HG02973 (cell line): ENCODE results near the gene KIF6.
A peak's percentile ranks its signal among the peaks of the same experiment; 100 is the strongest.

Experiments used
- ATAC-seq: cut with Tn5 transposase; IDR thresholded peaks from one replicate; pipeline ENCODE4 v1.9.1; 2021; ENCODE audit warnings: moderate library complexity; ENCODE audit not compliant: unreplicated experiment

The KIF6 gene

DNA sequence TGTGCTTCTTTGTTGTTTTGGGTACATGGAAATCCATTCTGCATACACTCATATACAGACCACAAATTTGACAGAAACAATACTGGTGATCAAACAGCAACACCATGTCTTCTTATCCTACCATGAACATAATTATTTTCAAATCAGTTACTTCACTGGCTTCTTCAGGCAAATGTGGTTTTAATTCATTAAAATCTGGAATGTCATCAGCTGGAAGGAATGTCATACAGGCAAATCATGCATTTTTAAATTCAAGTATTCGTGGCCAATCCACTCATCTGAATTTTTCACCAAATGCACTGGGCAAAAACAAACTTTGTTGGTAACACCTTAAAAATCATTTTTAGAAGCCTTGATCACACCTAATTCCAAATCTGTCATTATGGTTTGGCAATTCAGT is 59.3 kb downstream of the KIF6 start:
- no peak for ATAC-seq

DNA sequence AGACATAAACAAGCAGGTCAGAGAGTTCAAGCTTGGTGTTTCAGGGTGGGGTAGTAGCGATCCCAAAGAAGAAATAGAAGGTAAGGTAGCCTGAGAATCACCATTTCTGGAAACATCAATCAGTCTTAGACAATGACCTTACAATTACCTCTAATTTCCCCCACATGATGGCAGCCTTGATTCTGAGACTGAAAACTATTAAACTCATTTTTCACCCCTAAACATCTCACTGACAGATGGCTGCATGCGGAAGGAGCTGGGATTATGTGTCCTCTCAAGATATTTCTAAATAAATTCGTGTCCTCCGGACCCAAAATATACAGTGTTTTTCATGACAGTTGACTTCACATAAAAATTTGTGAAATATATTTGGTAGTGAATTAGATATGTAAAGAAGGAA is 61.0 kb downstream of the KIF6 start:
- no peak for ATAC-seq

DNA sequence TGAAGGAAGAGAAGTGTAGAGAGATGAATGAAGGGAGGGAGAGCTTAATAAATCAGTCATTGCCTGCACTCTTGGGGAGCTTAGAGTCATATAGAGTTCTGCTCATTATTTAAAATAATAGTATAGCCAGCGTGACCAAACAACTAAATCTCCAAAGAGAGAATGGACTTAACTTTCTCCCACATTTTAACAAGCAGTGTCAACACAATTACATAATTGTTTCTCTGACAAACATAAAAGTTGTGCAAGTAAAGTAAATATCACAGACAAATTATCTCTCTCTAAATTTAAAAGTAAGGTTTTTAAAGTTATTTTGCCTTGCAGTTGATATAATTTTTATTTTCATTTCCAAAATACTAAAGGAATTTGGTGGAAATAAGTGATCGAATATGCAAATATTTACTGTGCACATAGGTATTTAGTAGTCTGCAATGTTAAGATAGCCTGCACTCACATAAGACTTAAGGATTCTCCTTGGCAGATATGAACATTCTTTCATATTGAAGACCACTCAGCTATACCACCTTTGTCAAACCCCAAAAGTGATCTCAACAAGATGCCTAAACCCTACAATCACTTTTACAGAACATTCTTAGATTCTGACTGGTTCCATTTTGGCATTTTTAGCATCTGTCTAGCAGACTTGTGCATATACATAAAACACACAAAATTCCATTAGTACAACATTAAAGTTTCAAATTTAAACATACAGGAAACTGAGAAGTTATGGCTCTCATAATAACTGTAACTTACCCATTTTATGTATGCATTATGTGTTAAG is 67.7 kb downstream of the KIF6 start:
- ATAC-seq: no peak

DNA sequence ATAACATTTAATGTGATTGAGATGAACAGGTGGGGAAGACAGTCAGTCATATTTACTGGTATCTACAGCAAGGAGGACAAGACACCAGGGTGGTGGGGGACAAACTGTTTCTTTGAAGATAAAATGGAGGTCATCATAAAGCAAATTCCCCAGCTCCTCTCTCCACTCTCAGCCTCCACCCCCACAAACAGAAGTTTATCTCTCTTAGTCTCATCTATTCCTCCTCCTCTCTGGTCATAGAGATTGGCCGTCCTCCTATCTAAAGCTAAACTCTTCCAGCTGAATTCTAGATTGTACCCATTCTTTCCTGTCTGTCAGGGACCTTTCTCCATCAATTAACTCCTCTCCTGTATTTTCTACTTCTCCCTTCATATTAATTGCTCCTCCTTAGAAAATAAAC is 71.1 kb downstream of the KIF6 start:
- ATAC-seq: no peak

DNA sequence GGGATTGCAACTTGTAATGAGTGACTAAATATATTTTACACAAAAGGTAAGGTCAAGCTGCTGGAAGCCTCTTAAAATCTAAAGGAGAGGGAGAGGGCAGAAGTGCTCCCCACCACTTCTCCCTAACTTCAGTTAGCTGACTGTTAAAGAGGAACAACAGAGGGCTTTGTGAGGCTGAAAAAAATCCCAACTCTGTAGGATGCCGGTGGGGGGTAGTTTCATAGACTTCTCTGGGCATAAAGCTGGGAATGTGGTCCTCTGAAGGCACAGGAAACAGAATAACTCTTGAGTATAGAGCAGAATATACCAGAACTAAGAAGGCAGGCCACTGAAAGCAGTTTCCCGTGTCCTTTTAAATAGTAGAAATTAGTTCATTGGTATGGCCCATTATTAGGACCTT is 71.6 kb downstream of the KIF6 start:
- no peak for ATAC-seq

DNA sequence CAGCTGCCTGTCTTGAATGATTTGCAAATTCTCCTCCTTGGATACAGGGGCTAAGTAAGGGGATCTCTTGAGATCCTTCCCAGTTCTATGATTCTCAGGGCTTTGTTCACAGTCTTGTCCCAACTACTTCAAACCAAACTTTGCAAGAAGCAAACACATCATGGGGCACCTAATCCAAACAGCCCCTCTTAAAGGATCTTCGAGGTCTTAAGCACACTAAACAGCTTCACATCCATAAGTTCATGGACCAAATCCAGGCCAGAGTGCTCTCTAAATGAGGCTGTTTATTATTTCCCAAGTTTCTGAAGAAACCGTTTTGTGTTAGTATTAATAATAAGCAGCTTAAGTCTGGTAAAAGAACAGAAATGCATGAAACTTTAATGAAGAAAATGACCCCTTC is 75.2 kb downstream of the KIF6 start:
- ATAC-seq: no peak

DNA sequence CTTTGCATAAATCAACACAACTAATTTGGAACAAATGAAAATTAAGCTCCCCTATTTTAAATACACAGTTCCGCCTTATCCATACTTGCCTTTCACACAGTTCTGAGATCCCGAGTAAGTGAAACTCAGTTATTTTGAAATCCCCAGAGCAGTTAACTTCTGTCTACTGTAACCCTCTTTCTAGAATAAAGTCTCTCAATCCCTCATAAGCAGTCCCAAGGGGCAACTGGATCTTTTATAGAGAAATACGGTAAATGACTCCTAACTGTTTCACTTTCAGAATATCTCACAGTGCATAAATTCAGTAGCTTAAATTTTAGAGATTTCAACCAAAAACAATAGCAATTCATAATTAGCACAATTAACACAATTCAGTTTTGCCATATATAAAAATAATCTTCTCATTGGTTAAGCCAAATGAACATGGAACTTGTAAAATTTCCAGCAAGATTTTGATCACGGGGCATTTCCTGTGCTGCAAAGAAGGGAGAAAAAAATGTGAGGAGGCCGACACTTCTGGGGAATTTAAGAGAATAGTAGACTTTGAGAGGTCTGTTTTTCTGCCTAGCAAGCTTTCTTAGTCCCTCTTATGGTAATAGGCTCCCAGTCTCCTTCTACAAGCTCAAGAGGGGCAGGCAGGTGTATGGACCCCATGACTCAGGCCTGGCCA is 78.3 kb downstream of the KIF6 start:
- ATAC-seq: no peak

DNA sequence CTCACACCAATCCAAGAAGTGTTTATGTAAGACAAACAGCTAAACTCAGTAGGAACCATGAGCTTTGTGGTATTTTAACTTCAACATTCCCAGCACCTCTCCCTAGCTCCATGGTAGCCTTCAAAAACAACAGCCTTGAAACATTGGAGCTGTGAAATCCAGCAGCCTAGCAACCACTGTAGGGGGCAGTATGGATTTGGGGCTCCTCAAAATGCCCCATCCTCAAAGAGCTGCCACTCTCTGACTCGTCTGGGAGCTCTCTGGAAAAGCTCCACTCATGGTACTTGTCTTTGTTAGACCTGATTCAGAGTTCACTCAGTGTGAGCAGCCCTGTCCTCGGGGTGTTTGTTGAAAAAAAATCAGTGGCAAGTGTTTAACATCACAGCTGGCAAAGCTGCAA is 82.9 kb downstream of the KIF6 start:
- no peak for ATAC-seq

DNA sequence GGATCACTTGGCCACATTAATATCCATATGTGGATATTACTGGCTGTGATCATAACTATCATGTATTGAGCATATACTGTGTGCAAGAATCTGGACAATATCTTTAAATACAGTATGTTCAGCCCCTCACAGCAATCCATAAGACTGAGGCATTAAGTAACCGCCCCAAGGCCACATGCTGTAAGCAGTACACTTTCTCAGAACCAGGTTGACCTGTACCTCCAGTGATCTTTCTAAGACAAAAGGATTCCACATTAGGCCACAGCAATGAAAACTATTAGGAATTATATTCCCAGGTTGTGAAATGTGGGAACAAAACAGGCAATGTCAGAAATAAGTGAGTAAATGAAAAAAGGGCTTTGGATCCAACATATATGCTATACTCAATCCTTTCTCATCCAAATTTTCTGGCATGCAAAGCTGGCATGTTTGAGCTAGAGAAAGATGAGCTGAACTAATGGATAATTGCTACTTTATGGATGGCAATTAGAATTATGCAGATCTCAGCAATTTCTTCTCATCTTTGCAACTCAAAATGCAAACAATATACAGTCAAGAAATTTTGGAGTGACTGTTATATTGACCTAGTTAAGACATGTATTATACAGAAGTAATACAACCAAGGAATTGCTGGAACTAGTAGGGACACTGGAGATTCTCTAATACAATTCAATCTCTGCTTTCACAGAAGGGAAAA is 86.9 kb downstream of the KIF6 start:
- ATAC-seq: no peak

DNA sequence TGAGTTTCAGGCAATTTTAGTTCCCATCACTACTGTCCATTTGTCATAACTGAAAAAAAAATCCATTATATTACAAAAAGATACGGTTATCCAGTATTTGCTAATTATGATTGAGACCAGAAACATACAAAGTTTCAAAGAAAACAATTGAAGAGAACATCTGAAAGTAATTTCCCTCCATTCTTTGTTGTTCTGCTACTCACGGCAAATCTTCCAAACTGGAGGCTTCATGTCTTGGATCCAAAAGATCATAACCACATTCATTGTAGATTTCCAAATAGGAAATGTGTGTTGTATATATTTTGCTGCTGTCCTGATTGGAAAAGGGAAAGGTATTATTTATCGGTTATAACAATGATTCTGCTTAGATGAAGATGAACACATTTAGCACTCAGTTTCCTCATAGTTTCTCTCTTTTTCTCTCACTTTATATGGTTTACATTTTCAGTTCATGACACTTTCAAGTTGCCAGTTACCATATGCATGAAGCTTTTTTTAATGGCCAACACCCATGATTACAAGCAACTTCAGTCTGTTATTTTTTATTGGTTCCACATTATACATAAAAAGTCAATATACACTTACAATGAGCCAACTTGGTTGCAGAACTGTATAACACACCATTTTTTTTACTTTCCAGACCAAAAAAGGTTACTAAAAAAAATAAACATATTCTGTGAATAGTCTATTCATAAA is 90.4 kb downstream of the KIF6 start:
- ATAC-seq: no peak

DNA sequence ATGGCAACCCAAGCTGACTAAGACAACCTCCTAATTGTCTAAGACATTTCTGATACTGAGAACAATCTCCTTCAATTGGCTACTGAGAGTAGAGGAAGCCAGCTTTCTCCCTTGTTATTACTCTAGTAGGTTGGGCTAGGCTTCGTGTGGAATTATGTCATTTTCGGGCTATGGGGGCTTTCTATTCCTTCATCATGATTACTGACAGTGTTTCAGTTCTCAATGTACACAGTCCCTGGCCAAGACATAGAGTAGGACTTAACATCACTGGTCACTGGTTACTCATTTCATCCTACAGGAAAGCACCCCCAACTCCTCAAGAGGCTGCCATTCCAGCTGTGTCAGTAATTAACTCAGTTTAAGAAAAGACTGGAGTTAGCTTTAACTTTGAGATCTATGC is 100.0 kb downstream of the KIF6 start:
- ATAC-seq: no peak

DNA sequence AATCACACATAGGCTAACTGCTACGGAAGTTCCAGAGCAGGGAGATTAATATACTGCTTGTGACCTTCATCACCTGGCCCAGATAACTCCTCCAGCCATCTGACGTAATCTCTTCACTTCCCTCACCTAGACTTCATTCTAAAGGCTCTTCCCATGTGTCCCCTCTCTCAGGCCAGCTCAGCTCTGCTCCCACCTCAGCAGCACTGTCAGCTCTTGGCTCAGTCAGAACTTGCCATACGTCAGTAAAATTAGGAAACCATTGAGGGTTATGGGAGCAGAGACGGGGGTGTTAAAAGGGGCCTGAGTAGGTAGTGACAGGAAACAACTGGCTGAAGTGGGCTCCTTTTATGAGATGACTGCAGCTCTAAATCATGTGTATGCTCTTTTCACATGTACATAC is 101.5 kb downstream of the KIF6 start:
- ATAC-seq: no peak

DNA sequence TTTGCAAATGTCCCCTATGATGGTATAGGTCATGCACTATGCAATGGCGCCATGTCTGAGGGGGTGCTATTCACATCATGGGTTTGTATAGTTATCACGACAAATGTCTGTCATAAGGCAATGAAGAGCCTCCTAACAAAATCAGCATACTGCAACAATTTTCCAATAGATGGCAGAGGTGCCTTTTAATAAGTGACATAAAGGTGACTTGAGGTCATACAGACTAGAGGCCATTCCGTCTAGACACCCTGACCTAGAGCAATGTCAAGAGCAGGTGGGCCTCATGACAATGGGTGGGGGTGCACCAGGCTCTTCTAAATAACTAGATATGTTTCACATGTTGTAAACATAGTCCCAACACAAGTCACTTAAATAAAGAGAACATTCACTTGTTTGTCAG is 107.7 kb downstream of the KIF6 start:
- ATAC-seq: no peak

DNA sequence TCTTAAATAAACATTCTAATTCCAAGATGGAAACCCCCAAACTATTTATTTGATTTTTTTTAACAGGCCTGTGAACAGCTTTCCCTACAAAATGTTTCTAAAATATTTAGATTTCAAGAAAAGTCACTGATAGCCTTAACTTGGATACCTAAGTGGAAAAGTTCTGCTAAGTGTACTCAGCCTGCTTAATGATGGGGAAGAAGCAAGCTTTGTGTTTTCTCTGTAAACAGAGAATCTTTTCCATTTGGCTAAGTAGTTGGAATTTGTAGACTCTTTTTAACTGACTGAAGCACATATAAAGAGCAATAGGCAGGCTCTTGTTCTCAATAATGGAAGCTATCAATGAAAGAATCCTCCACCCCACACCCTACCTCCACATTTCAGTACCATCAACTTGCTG is 108.2 kb downstream of the KIF6 start:
- no peak for ATAC-seq

DNA sequence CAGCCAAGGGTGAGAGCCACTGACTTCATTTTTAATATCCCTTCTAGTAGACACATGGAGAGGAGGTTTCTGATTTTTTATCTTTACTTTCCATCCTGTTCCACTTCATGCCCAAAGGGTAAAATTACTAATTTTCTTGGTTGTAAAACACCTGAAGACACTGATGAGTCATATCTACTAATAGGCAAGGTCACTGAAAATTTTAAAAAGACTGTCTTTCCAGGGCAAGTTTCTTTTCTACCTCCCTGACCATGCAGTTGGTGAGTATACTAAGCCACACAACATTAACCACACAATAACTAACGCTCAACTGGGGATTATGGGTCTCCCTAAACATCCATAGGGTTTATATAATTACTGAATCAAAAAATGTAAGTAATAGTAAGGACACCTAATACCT is 109.6 kb downstream of the KIF6 start:
- ATAC-seq: no peak

DNA sequence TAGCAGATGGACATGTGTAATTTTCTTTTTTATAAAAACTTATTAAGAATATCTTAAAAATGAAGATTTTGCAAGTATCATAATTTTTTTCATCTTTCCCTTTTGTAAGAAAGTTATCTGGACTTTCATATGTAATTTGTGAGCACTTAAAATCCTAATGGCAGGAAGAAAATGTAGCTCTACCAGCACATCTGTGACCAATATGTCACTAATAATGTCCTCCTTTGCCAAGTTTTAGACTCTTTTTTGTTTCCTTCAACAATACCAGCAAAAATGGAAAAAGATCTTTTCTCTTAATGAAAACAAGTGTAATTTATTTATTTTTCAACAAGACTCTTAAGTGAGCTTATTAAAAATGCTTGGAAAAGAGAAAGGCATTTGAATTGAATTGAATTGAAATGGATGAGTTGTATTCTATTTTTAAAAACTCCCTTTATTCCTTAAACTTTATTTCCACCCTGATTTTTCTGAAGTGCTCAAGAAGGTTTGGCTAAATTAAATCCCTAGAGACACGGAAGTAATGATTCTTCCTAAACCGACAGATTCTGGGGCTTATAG is 110.7 kb downstream of the KIF6 start:
- no peak for ATAC-seq

DNA sequence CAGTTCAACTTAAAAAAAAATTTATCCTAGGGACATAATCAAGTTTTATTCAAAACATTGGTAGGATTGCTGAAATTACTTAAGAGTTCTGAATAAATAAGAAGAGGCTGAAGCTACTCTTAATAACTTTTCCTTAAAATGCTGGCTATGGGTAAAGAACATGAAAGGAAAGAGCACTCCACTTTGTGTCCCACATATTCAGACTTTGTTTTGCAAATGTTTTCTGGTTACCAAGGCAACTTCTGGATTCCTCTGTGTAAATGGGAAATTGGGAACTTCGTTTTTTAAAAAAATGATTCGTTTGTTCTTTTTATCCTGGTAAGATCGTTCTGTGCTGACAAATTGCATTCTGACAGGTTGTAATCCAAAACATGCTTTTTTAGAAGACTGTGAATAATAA is 115.0 kb downstream of the KIF6 start:
- ATAC-seq: no peak

DNA sequence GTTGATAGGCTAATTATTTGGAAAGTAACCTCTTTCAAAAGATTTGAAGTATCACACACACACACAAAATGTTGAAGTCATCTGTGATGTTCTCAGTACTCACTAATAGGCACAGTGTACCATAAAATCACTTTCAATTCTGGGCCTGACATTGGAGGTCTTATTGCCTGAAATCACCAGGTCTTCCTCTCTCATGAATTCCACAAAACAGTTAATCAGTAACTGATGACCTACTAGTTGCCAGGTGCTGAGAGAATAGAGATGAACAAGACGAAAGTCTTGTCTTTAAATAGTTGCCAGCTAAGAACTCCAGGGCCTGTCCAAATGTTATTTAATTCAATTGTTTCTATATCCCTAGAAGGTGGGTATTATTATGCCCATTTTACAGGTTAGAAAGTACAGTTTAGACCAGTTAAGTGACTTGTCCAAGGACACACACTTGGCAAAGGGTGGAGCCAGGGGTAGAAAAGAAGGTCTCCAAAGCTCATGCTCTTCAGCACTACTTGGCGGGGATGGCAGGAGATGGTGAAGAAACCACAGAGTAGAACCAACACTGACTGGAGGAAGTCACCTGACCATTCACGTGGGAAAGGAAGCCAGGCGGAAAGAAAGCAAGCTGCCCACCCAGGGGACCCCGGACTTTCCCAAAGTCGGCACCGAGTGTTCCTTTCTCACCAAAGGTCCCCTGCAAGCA is 116.4 kb downstream of the KIF6 start:
- ATAC-seq: peak; percentile 63

DNA sequence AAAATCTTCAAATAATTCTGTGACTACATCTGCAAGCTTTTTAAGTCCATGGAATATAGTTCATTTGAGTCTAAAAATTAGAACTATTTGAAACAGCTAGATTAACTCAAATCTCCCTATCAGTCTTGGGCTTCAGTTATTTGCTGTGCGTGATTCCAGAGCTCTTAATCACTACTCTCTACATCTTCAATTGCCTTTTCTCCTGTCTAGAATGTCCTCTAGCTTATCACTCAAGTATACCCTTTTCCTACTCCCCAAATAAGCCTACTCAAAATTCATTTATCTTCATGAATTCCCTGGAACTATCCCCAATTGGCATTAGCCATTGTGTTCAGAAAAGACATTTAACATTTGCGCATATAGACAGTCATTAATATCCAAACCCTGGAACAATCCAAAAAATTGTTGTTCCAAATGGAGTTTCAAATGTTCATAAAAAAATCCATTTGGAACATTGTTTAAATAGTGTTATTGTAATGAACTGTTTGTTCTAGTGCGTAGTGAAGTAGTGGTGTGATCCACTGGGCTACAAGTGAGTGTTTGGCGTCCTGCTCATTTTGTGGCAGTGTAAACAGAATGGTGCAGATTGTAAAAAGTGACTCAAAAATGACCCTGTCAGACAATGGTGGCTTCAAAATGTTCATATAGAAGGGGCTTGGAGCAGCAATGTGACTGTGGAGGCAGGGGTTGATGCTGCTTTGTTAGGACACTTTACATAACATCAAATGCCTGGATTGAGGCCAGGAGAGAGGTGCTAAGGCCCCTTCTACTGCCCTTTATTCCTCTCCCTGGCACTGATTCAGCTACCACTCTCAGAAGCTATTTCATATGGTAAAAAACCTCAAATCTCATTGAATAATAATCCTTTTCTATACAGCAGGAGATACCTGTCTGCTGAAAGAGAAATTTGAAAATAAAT is 122.3 kb downstream of the KIF6 start:
- no peak for ATAC-seq

DNA sequence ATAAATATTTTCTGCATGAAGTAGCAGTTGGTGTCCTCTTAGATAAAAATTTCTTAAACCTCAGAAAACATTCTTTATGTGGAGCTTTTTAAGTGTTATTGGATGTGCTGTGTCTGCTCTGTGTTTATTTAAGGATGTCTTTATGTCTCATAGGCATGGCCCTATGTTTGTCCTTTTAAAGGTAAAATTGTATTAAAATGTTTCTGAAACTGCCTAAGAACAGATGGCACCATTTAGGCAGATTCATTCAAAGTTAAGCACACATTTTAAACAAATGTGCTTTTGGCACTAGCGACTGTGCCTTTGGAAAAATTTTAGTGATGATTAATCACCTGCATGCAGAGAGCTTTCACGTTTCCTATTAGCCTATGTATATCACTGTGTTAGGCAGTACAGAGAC is 125.2 kb downstream of the KIF6 start:
- no peak for ATAC-seq
